UCSD-AML1 (cell line): Measurements from ENCODE around the gene TEN1.

Experiments
- DNase-seq: peaks from one replicate; lab custom pipeline; 2025; ENCODE audit not compliant: unreplicated experiment; lab: John Stamatoyannopoulos, UW

The TEN1 gene

GRCh38 chr17:76005263-76006149 is 26.5 kb downstream of the TEN1 start:
- peak; percentile 65 for DNase-seq

- no peak for DNase-seq
Observed at GRCh38 chr17:76007131-76007849, 28.2 kb downstream of the TEN1 start.

- DNase-seq, result no peak
Observed at GRCh38 chr17:76007850-76008165, 28.8 kb downstream of the TEN1 start.

- no peak for DNase-seq
Observed at GRCh38 chr17:76008208-76008607, 29.2 kb downstream of the TEN1 start.

GRCh38 chr17:76008630-76009425 is 29.8 kb downstream of the TEN1 start:
- DNase-seq, result no peak

GRCh38 chr17:76009447-76009846 is 30.4 kb downstream of the TEN1 start:
- no peak for DNase-seq

GRCh38 chr17:76009969-76010661 is 31.1 kb downstream of the TEN1 start:
- DNase-seq, result peak; percentile 19

GRCh38 chr17:76011951-76012350 is 32.9 kb downstream of the TEN1 start:
- DNase-seq, result no peak

- no peak for DNase-seq
Observed at GRCh38 chr17:76013377-76013932, 34.4 kb downstream of the TEN1 start.

GRCh38 chr17:76014100-76014924 is 35.3 kb downstream of the TEN1 start:
- DNase-seq, result peak; percentile 73

GRCh38 chr17:76014925-76015261 is 35.9 kb downstream of the TEN1 start:
- no peak for DNase-seq

- DNase-seq, result no peak
Observed at GRCh38 chr17:76017481-76018339, 38.7 kb downstream of the TEN1 start.

GRCh38 chr17:76018340-76018680 is 39.3 kb downstream of the TEN1 start:
- no peak for DNase-seq

GRCh38 chr17:76018801-76019200 is 39.8 kb downstream of the TEN1 start:
- no peak for DNase-seq

GRCh38 chr17:76019833-76020467 is 40.9 kb downstream of the TEN1 start:
- DNase-seq, result no peak

- DNase-seq, result no peak
Observed at GRCh38 chr17:76022285-76022684, 43.2 kb downstream of the TEN1 start.

- no peak for DNase-seq
Observed at GRCh38 chr17:76022973-76023899, 44.2 kb downstream of the TEN1 start.

- no peak for DNase-seq
Observed at GRCh38 chr17:76023900-76024237, 44.8 kb downstream of the TEN1 start.
